H1 (cell line): ENCODE measurements around the gene TSFM. TPM values are rescaled to one million over a fixed set of nuclear protein-coding genes. Genes with fewer than 3 reads are reported as not detected.

Experiments used
- CTCF ChIA-PET: fragments of 300-600 bp; sonication (Branson Sonifier 250); formaldehyde crosslinking; loops from one replicate; lab custom pipeline; 2021; ENCODE audit not compliant: partially characterized antibody; lab: Charles Lee
- POLR2A ChIA-PET: fragments of 300-600 bp; sonication (Branson Sonifier 250); formaldehyde crosslinking; loops from one replicate; lab custom pipeline; 2021; ENCODE audit warnings: inconsistent platforms; ENCODE audit not compliant: partially characterized antibody; lab: Charles Lee
- DNase-seq, 2 experiments: peaks; one replicate each; pipeline versions ENCODE4 v3.0.0 to v3.0.0-alpha.2; 2010 to 2022; ENCODE audit warnings: low spot score in 2 of 2, low read depth in 1 of 2, mixed read lengths in 1 of 2
- FAIRE-seq: peaks from 2 replicates; lab custom pipeline; 2011; peaks lifted over from hg19 to GRCh38; lab: Jason Lieb, UNC
- H2AFZ ChIP-seq: 2 replicates; pipeline ENCODE4 v1.8.1; 2012; ENCODE audit warnings: low read length, inconsistent platforms
- H2AK5ac ChIP-seq: 2 replicates; pipeline ENCODE4 v1.6.1; 2013; ENCODE audit warnings: low read depth, low read length
- H2BK120ac ChIP-seq: replicated peaks from 2 replicates; pipeline ENCODE3; 2013; ENCODE audit warnings: low read depth, low read length, inconsistent platforms
- H2BK12ac ChIP-seq: 2 replicates; pipeline ENCODE4 v1.6.1; 2013; ENCODE audit warnings: low read depth, low read length
- H2BK15ac ChIP-seq: 2 replicates; pipeline ENCODE4 v1.6.1; 2013; ENCODE audit warnings: low read length
- H2BK20ac ChIP-seq: 2 replicates; pipeline ENCODE4 v1.6.1; 2013; ENCODE audit warnings: low read length
- H2BK5ac ChIP-seq: 2 replicates; pipeline ENCODE4 v1.6.1; 2013; ENCODE audit warnings: low read depth, low read length
- H3K14ac ChIP-seq: 2 replicates; pipeline ENCODE4 v1.6.1; 2013; ENCODE audit warnings: inconsistent platforms; ENCODE audit not compliant: insufficient read length
- H3K18ac ChIP-seq: 2 replicates; pipeline ENCODE4 v1.6.1; 2013; ENCODE audit warnings: low read length; ENCODE audit errors: extremely low read depth
- H3K23ac ChIP-seq: 2 replicates; pipeline ENCODE4 v1.6.1; 2013; ENCODE audit warnings: inconsistent platforms; ENCODE audit not compliant: insufficient read length
- H3K23me2 ChIP-seq: 2 replicates; pipeline ENCODE4 v1.6.1; 2013; ENCODE audit warnings: low read depth, low read length
- H3K27ac ChIP-seq: 2 replicates; pipeline ENCODE4 v1.6.1; 2011; ENCODE audit warnings: low read depth, low read length, inconsistent platforms
- H3K27me3 ChIP-seq, 4 experiments: replicated peaks in 1 of 4; 1 replicate in 1 of 4; 2 replicates in 3 of 4; pipeline versions ENCODE4 v1.6.1 to v1.8.1; 2011 to 2013; ENCODE audit warnings: low read length in 3 of 4, mild to moderate bottlenecking in 3 of 4, inconsistent platforms in 2 of 4, mixed read lengths in 2 of 4, moderate library complexity in 1 of 4; ENCODE audit not compliant: control insufficient read depth in 3 of 4, insufficient read depth in 3 of 4; ENCODE audit errors: extremely low read depth in 1 of 4
- H3K36me3 ChIP-seq, 4 experiments: 2 replicates each; pipeline versions ENCODE4 v1.6.1 to v1.8.1; 2011 to 2013; ENCODE audit warnings: mild to moderate bottlenecking in 4 of 4, low read length in 3 of 4, moderate library complexity in 2 of 4, control low read depth in 1 of 4, inconsistent platforms in 1 of 4; ENCODE audit not compliant: insufficient read depth in 4 of 4, control insufficient read depth in 2 of 4
- H3K4ac ChIP-seq: replicated peaks from 2 replicates; pipeline ENCODE3; 2013; ENCODE audit warnings: low read length, low read depth, mixed read lengths, inconsistent platforms; ENCODE audit not compliant: insufficient read length
- H3K4me1 ChIP-seq, 4 experiments: replicated peaks in 1 of 4; 1 replicate in 1 of 4; 2 replicates in 3 of 4; pipeline versions ENCODE4 v1.6.1 to v1.8.1; 2011 to 2013; ENCODE audit warnings: low read length in 3 of 4, inconsistent platforms in 2 of 4, mixed read lengths in 1 of 4; ENCODE audit not compliant: insufficient read depth in 4 of 4, control insufficient read depth in 3 of 4
- H3K4me2 ChIP-seq, 2 experiments: 2 replicates each; pipeline versions ENCODE4 v1.6.1 to v1.8.1; 2011 to 2013; ENCODE audit warnings: low read depth in 2 of 2, low read length in 2 of 2, control low read depth in 1 of 2, inconsistent platforms in 1 of 2, mild to moderate bottlenecking in 1 of 2; ENCODE audit not compliant: insufficient read depth in 1 of 2
- H3K4me3 ChIP-seq, 4 experiments: fragments of 200-600, 300-600 bp in 1 of 4; sonication (generic), shearing (Covaris generic), sonication (Bioruptor Twin) in 1 of 4; 2 replicates each; pipeline versions ENCODE4 v1.5.1 to v1.8.1; 2011 to 2016; ENCODE audit warnings: low read length in 4 of 4, low read depth in 3 of 4, control low read depth in 2 of 4, inconsistent platforms in 2 of 4, mild to moderate bottlenecking in 2 of 4, mixed read lengths in 1 of 4, moderate library complexity in 1 of 4; ENCODE audit not compliant: insufficient read depth in 2 of 4; ENCODE audit errors: extremely low read depth in 1 of 4
- H3K56ac ChIP-seq: replicated peaks from 2 replicates; pipeline ENCODE3; 2013; ENCODE audit warnings: low read depth, mild to moderate bottlenecking, mixed read lengths, low read length, inconsistent platforms; ENCODE audit not compliant: insufficient read length
- H3K79me1 ChIP-seq: 2 replicates; pipeline ENCODE4 v1.6.1; 2013; ENCODE audit warnings: low read depth, low read length, control low read depth
- H3K79me2 ChIP-seq, 2 experiments: 2 replicates each; pipeline versions ENCODE4 v1.6.1 to v1.8.1; 2012 to 2013; ENCODE audit warnings: low read length in 2 of 2, mild to moderate bottlenecking in 2 of 2, inconsistent platforms in 1 of 2; ENCODE audit not compliant: insufficient read depth in 2 of 2, control insufficient read depth in 1 of 2
- H3K9ac ChIP-seq, 4 experiments: replicated peaks in 1 of 4; 1 replicate in 1 of 4; 2 replicates in 3 of 4; pipeline versions ENCODE4 v1.6.1 to v1.8.1; 2011 to 2013; ENCODE audit warnings: low read depth in 3 of 4, low read length in 3 of 4, control low read depth in 2 of 4, mild to moderate bottlenecking in 2 of 4, moderate library complexity in 2 of 4, inconsistent platforms in 1 of 4; ENCODE audit errors: extremely low read depth in 1 of 4
- H3K9me3 ChIP-seq, 2 experiments: 2 replicates each; pipeline versions ENCODE4 v1.6.1 to v1.8.1; 2012 to 2013; ENCODE audit warnings: mild to moderate bottlenecking in 2 of 2, moderate library complexity in 2 of 2, control low read depth in 1 of 2, inconsistent platforms in 1 of 2, low read depth in 1 of 2, low read length in 1 of 2, mixed read lengths in 1 of 2; ENCODE audit not compliant: insufficient read depth in 2 of 2
- H4K20me1 ChIP-seq, 2 experiments: replicated peaks in 1 of 2; 2 replicates each; pipeline versions ENCODE3 to v1.8.1; 2011 to 2013; ENCODE audit warnings: inconsistent platforms in 2 of 2, low read length in 2 of 2, mild to moderate bottlenecking in 1 of 2; ENCODE audit not compliant: insufficient read depth in 2 of 2, control insufficient read depth in 1 of 2
- H4K5ac ChIP-seq: 2 replicates; pipeline ENCODE4 v1.6.1; 2013; ENCODE audit warnings: low read length, low read depth, mixed read lengths, inconsistent platforms; ENCODE audit not compliant: insufficient read length
- H4K8ac ChIP-seq: 2 replicates; pipeline ENCODE4 v1.8.0; 2013; ENCODE audit warnings: mild to moderate bottlenecking, moderate library complexity, low read length, inconsistent platforms; ENCODE audit not compliant: insufficient read depth; ENCODE audit errors: extremely low read depth
- H4K91ac ChIP-seq: replicated peaks from 2 replicates; pipeline ENCODE3; 2013; ENCODE audit warnings: low read length, mixed read lengths, inconsistent platforms; ENCODE audit not compliant: insufficient read length
- CBX5 ChIP-seq: fragments of 300-800, 300-1000 bp; sonication (generic); IDR thresholded peaks from 2 replicates; pipeline ENCODE4 v1.7.1; 2016; ENCODE audit warnings: antibody characterized with exemption, low read length, low read depth
- JUND ChIP-seq: IDR thresholded peaks from 2 replicates; pipeline ENCODE4 v1.6.1; 2011; ENCODE audit warnings: mild to moderate bottlenecking, improper control_type of control experiment, low read length
- KDM4A ChIP-seq: IDR thresholded peaks from one replicate; pipeline ENCODE4 v1.7.1; 2012; ENCODE audit warnings: low read depth, mild to moderate bottlenecking, moderate library complexity, low read length, inconsistent platforms; ENCODE audit not compliant: severe bottlenecking
- RNF2 ChIP-seq: fragments of 200-900, 300-1000 bp; sonication (generic); IDR thresholded peaks from 2 replicates; pipeline ENCODE4 v1.7.1; 2016; ENCODE audit warnings: borderline replicate concordance, low read depth, mild to moderate bottlenecking, antibody characterized with exemption, low read length; ENCODE audit not compliant: poor library complexity, severe bottlenecking; ENCODE audit errors: missing control alignments
- SRF ChIP-seq: IDR thresholded peaks from 2 replicates; pipeline ENCODE4 v1.6.1; 2011; ENCODE audit warnings: mild to moderate bottlenecking, low read depth, low read length, moderate library complexity
- TAF1 ChIP-seq: IDR thresholded peaks from 2 replicates; pipeline ENCODE4 v1.6.1; 2011; ENCODE audit warnings: mild to moderate bottlenecking, low read depth, low read length
- TBP ChIP-seq: IDR thresholded peaks from 2 replicates; pipeline ENCODE4 v1.6.1; 2011; ENCODE audit warnings: low read depth, low read length, improper control_type of control experiment
- ZNF274 ChIP-seq: IDR thresholded peaks from 2 replicates; pipeline ENCODE4 v1.7.0; 2012; ENCODE audit warnings: low read length, borderline replicate concordance; ENCODE audit errors: extremely low read depth
- WGBS, 2 experiments: shearing (Covaris generic) in 1 of 2; methylation state at CpG; one replicate each; pipeline versions ENCODE4 v1.1.6 to v1.1.7; 2013 to 2015; ENCODE audit warnings: low lambda C conversion rate in 2 of 2, mixed read lengths in 2 of 2, inconsistent platforms in 1 of 2, low coverage in 1 of 2, missing lambda C conversion rate in 1 of 2; ENCODE audit not compliant: insufficient replicate concordance in 2 of 2, insufficient coverage in 1 of 2, insufficient read length in 1 of 2; ENCODE audit errors: extremely low coverage in 1 of 2, missing lambda C conversion rate in 1 of 2; 5-methylcytosine and 5-hydroxymethylcytosine counted together
- polyA plus RNA-seq, 7 experiments: library from polyadenylated mRNA; depleted of rRNA in 3 of 7; stranded (reverse) in 5 of 7; unstranded in 2 of 7; fragments of >200 nt in 5 of 7; fragments of 200-250 nt in 2 of 7; gene quantifications; 1 replicate in 5 of 7; 2 replicates in 1 of 7; 4 replicates in 1 of 7; pipeline versions ENCODE4 v1.2.1 to v1.2.3, GENCODE V29; 2011 to 2013; ENCODE audit warnings: missing spikeins in 2 of 7, mixed read lengths in 2 of 7
- total RNA-seq: library from RNA; stranded (reverse); fragmentation: NEBNext Ultra II Directional; extraction: Animal tissue kit (Norgen Biotek cat#: 25700); gene quantifications from 2 replicates; pipeline ENCODE4 v1.2.1, GENCODE V29; 2021
- TF ChIP-seq, protein P1 (sequence below): IDR thresholded peaks from 2 replicates; pipeline ENCODE4 v1.6.1; 2011; ENCODE audit warnings: low read depth, mild to moderate bottlenecking, low read length; ENCODE audit not compliant: insufficient read depth

TSFM gene
- total and polyA plus RNA-seq, 2 of the 8 experiments (the other 6 are each of a cell fraction or from before 2014, with no cell fraction given): 17.4 to 49.8 TPM

DNA sequence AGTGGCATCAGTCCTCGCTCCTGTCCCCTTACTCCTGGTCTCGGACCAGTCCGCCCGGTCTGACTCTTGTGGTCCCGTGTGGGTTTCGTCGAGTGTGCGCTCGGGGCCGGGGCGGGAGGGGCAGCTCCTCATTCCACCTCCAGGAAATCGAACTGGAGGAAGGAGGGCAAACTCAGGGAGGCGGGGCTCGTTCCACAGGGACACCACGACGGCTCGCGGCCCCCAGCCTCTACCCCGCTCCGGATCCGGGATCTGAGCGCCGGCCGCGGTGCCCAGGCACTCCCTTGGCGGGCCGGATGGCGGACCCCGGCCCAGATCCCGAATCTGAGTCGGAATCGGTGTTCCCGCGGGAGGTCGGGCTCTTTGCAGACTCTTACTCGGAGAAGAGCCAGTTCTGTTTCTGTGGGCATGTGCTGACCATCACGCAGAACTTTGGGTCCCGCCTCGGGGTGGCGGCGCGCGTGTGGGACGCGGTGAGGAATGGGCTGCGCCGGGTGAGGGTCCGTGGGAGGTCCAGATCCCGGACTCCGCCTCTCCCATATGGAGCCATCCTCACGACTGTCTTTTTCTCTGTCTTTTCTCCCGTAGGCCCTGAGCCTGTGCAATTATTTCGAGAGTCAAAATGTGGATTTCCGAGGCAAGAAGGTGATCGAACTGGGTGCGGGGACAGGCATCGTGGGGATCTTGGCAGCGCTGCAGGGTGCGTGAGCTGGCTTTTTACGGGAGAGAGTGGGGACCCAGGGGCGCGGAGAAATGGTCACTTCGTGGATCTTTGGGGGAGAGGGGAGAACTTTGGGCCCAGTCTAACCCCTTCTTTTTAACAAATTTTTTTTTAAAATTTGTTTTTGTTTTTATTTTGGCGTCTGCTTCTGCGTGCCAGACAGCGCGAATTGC lies 9.9 kb upstream of the TSFM start, which contains the start of gene EEF1AKMT3:
Gene EEF1AKMT3 (plus strand): TSS at position 186 of the 894 bp plus-strand sequence. CDS start 111 bp downstream, at position 297.
- peak within 1 kb of the TSS; percentile 86 for H2BK120ac ChIP-seq
- peak within 1 kb of the TSS; percentile 80 for H2AFZ ChIP-seq
- no peaks in the 10 kb centered on the region; the same call in 1 of the 2 replicates for H3K79me1 ChIP-seq
- H3K79me2 ChIP-seq: 0 out of 4 replicates have a peak, but pooled peaks cover 0 to 7% of the 10 kb centered on the region in 2 experiments
- ChIA-PET POLR2A (interaction anchor here (0.7 to 2.0 kb wide), 31 partner anchors 8 to 179 kb away, joined by 3 to 22 read pairs (median 4); partner anchors contain the start of genes CTDSP2, MARCHF9, TSFM and TSPAN31), CTCF (interaction anchor here (0.6 to 4.5 kb wide), 8 partner anchors 10 to 79 kb away, joined by 3 to 28 read pairs (median 4); partner anchors contain the start of genes OS9 and TSFM)
- no peak within 1 kb of the TSS for H3K23ac ChIP-seq
- peak within 1 kb of the TSS; percentile 99 for H2BK15ac ChIP-seq
- peak within 1 kb of the TSS; percentile 99 for H3K27ac ChIP-seq
- FAIRE-seq: no peak
- peak within 1 kb of the TSS; percentile 85 for H3K56ac ChIP-seq
- peaks cover 12% of the 10 kb centered on the region; the same call in 1 of the 2 replicates for H3K23me2 ChIP-seq
- peaks cover 0 to 3% (median 1%) of the 10 kb centered on the region in 4 experiments; a peak in 3 of 7 replicates for H3K4me1 ChIP-seq
- no peak within 1 kb of the TSS; the same call in 1 of the 2 replicates for H2AK5ac ChIP-seq
- H3K9me3 ChIP-seq: no peaks in the 10 kb centered on the region
- peak within 1 kb of the TSS; percentile 99 for H2BK12ac ChIP-seq
- H2BK5ac ChIP-seq: peak within 1 kb of the TSS; percentile 100
- H3K9ac ChIP-seq: peak within 1 kb of the TSS; percentile 98 to 100 (median 99)
- H3K4ac ChIP-seq: peak within 1 kb of the TSS; percentile 91
- H3K4me3 ChIP-seq: peak within 1 kb of the TSS; percentile 79 to 99 (median 95)
- H3K18ac ChIP-seq: peak within 1 kb of the TSS; percentile 99
- no peak within 1 kb of the TSS for H3K14ac ChIP-seq
- H4K20me1 ChIP-seq: no peaks in the 10 kb centered on the region
- H4K91ac ChIP-seq: peak within 1 kb of the TSS; percentile 96
- WGBS, 2 experiments: 7% methylated on average over 40 of the region's 67 CpGs; no CpG with 5 or more reads in 1 of the 2 experiments
- 0 out of 2 replicates have a peak within 1 kb of the TSS, but pooled peaks have one; percentile 82 for H2BK20ac ChIP-seq
- H3K4me2 ChIP-seq: peak within 1 kb of the TSS; percentile 96 to 99
- DNase-seq: no peak
- H4K5ac ChIP-seq: peak within 1 kb of the TSS; percentile 99
- peaks cover 0 to 4% (median 1%) of the 10 kb centered on the region in 4 experiments; a peak in 2 of 7 replicates for H3K27me3 ChIP-seq
- H4K8ac ChIP-seq: peak within 1 kb of the TSS; percentile 100
- peaks cover 10 to 17% (median 13%) of the 10 kb centered on the region in 4 experiments; a peak in 7 of 8 replicates for H3K36me3 ChIP-seq
- TF ChIP-seq SRF (no peak), TBP (peak; percentile 51; the same call in 1 of the 2 replicates), JUND (no peak), ZNF274 (no peak), KDM4A (peak; percentile 79), TAF1 (0 out of 2 replicates have a peak, but pooled peaks have one; percentile 25), RNF2 (no peak), CBX5 (no peak)
- TF ChIP-seq, protein P1, sequence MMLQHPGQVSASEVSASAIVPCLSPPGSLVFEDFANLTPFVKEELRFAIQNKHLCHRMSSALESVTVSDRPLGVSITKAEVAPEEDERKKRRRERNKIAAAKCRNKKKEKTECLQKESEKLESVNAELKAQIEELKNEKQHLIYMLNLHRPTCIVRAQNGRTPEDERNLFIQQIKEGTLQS: no peak
